PFSK-1 (cell line): ENCODE data around the gene MAP2K5.

Experiments
- FOXP2 ChIP-seq: optimal IDR thresholded peaks from 2 replicates; pipeline ENCODE3; 2011; ENCODE audit warnings: borderline replicate concordance, control low read depth, inconsistent platforms; ENCODE audit not compliant: insufficient read depth; ENCODE audit errors: extremely low read length, extremely low read depth
- POLR2AphosphoS5 ChIP-seq: IDR thresholded peaks from 2 replicates; pipeline ENCODE4 v1.6.1; 2012; ENCODE audit warnings: low read depth, mild to moderate bottlenecking, control low read depth, low read length, moderate library complexity
- SIN3A ChIP-seq: IDR thresholded peaks from 2 replicates; pipeline ENCODE4 v1.6.1; 2012; ENCODE audit warnings: mild to moderate bottlenecking, low read length, moderate library complexity, borderline replicate concordance; ENCODE audit not compliant: insufficient read depth
- TAF1 ChIP-seq: IDR thresholded peaks from 2 replicates; pipeline ENCODE4 v1.6.1; 2012; ENCODE audit warnings: low read length, control low read depth, borderline replicate concordance; ENCODE audit not compliant: insufficient read depth
- TF ChIP-seq, protein P1 (sequence below), 2 experiments: IDR thresholded peaks; 2 replicates each; pipeline versions ENCODE4 v1.6.1 to v1.8.0; 2011 to 2012; ENCODE audit warnings: low read depth in 2 of 2, low read length in 2 of 2, control low read depth in 1 of 2, inconsistent platforms in 1 of 2, mild to moderate bottlenecking in 1 of 2, moderate library complexity in 1 of 2; ENCODE audit not compliant: insufficient read depth in 1 of 2

The MAP2K5 gene

GRCh38 chr15:67732164-67732563 is 189.7 kb downstream of the MAP2K5 start:
- no peak for TF ChIP-seq SIN3A
- TF ChIP-seq, protein P1, sequence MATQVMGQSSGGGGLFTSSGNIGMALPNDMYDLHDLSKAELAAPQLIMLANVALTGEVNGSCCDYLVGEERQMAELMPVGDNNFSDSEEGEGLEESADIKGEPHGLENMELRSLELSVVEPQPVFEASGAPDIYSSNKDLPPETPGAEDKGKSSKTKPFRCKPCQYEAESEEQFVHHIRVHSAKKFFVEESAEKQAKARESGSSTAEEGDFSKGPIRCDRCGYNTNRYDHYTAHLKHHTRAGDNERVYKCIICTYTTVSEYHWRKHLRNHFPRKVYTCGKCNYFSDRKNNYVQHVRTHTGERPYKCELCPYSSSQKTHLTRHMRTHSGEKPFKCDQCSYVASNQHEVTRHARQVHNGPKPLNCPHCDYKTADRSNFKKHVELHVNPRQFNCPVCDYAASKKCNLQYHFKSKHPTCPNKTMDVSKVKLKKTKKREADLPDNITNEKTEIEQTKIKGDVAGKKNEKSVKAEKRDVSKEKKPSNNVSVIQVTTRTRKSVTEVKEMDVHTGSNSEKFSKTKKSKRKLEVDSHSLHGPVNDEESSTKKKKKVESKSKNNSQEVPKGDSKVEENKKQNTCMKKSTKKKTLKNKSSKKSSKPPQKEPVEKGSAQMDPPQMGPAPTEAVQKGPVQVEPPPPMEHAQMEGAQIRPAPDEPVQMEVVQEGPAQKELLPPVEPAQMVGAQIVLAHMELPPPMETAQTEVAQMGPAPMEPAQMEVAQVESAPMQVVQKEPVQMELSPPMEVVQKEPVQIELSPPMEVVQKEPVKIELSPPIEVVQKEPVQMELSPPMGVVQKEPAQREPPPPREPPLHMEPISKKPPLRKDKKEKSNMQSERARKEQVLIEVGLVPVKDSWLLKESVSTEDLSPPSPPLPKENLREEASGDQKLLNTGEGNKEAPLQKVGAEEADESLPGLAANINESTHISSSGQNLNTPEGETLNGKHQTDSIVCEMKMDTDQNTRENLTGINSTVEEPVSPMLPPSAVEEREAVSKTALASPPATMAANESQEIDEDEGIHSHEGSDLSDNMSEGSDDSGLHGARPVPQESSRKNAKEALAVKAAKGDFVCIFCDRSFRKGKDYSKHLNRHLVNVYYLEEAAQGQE (IDR thresholded peaks at IDR 0.05; ENCODE audit: insufficient read depth in 1 of 2, low read depth in 2 of 2, low read length in 2 of 2), result no peak
- no peak for TF ChIP-seq FOXP2

GRCh38 chr15:67732671-67733374 is 190.3 kb downstream of the MAP2K5 start:
- TF ChIP-seq TAF1 (no peak), SIN3A (no peak), FOXP2 (no peak), POLR2AphosphoS5 (no peak)
- TF ChIP-seq, protein P1 (IDR thresholded peaks at IDR 0.05; ENCODE audit: insufficient read depth in 1 of 2, low read depth in 2 of 2, low read length in 2 of 2), result no peak

DNA sequence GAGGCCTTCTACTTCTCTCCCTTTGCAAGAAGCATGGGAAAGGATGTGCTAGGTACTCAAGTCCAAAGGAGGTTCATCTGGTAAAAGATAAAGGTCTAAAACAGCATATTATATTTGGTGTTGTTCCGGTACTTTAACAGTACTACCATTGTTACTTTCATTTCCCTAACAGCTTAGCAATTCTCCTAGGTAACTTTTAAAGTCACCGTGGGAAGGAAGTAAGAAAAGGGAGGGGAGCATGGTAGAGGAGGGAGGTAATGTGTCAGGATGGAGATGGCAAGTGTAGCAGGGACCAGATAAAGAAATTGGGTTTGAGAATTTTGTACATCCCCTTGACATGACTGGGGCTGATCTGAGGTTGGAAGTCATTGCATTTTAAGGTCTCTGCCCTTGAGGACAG is 193.4 kb downstream of the MAP2K5 start:
- no peak for TF ChIP-seq SIN3A
- TF ChIP-seq, protein P1 (IDR thresholded peaks at IDR 0.05; ENCODE audit: insufficient read depth in 1 of 2, low read depth in 2 of 2, low read length in 2 of 2), result no peak
- TF ChIP-seq TAF1, result no peak
- no peak for TF ChIP-seq POLR2AphosphoS5
- TF ChIP-seq FOXP2, result no peak

GRCh38 chr15:67736810-67737209 is 194.3 kb downstream of the MAP2K5 start:
- TF ChIP-seq, protein P1 (IDR thresholded peaks at IDR 0.05; ENCODE audit: insufficient read depth in 1 of 2, low read depth in 2 of 2, low read length in 2 of 2), result no peak
- TF ChIP-seq TAF1, result no peak

- TF ChIP-seq SIN3A (no peak), FOXP2 (no peak), TAF1 (no peak), POLR2AphosphoS5 (no peak)
- TF ChIP-seq, protein P1 (IDR thresholded peaks at IDR 0.05; ENCODE audit: insufficient read depth in 1 of 2, low read depth in 2 of 2, low read length in 2 of 2), result no peak
Measured at GRCh38 chr15:67738056-67738455, 195.6 kb downstream of the MAP2K5 start.
